Activated naive CD4-positive, alpha-beta T cell treated with anti-CD3 and anti-CD28 coated beads, Interleukin-2, amount 50 U/mL, for 72 hours (primary cell): ENCODE data around the gene PPARG. TPM values are rescaled to one million over a fixed set of nuclear protein-coding genes. Genes with fewer than 3 reads are reported as not detected.
"Not testable (repeated sequence)": the region's sequence is repeated elsewhere in the genome, so short reads cannot be mapped to it uniquely, and the experiment has no call there.

ENCODE experiments used
- ATAC-seq, 2 donors: fragments of 150-1000 bp; cut with Tn5 transposase; 2 replicates each; pipeline ENCODE4 v1.10.0; 2021; ENCODE audit warnings: mild to moderate bottlenecking in 2 of 2, moderate library complexity in 2 of 2
- DNase-seq, 2 donors: peaks; one replicate each; pipeline ENCODE4 v3.0.0; 2021 to 2022; ENCODE audit warnings: low spot score in 2 of 2
- H3K27ac Mint-ChIP-seq, 2 donors: one replicate each; pipeline ENCODE4 v1.8.0; 2022; ENCODE audit warnings: mild to moderate bottlenecking in 2 of 2, mixed read lengths in 2 of 2
- H3K36me3 Mint-ChIP-seq, 2 donors: one replicate each; pipeline ENCODE4 v1.8.0; 2022; ENCODE audit warnings: mixed read lengths in 2 of 2
- H3K9me3 Mint-ChIP-seq, 2 donors: one replicate each; pipeline ENCODE4 v1.8.0; 2022; ENCODE audit warnings: mixed read lengths in 2 of 2
- total RNA-seq, 2 donors: library from RNA; stranded (reverse); gene quantifications; one replicate each; pipeline ENCODE4 v1.2.3, GENCODE V29; 2022

The PPARG gene
- total RNA-seq, 2 donors from 2014 or later: 0.14 TPM; not detected in 1

- DNase-seq (no peak), ATAC-seq (no peak)
- no peak overlapping the region for H3K27ac Mint-ChIP-seq
- H3K9me3 Mint-ChIP-seq: no peaks in the 10 kb centered on the region
- no peaks in the 10 kb centered on the region for H3K36me3 Mint-ChIP-seq
Measured at GRCh38 chr3:12273045-12273695, 15.7 kb upstream of the PPARG start.

GRCh38 chr3:12275974-12276650, 12.8 kb upstream of the PPARG start:
- DNase-seq (no peak), ATAC-seq (no peak)
- H3K9me3 Mint-ChIP-seq: no peaks in the 10 kb centered on the region
- H3K36me3 Mint-ChIP-seq: no peaks in the 10 kb centered on the region
- H3K27ac Mint-ChIP-seq: no peak overlapping the region

- DNase-seq, H3K9me3 Mint-ChIP-seq, H3K36me3 Mint-ChIP-seq, ATAC-seq, H3K27ac Mint-ChIP-seq: not testable (repeated sequence)
Measured at GRCh38 chr3:12276827-12277226, 12.0 kb upstream of the PPARG start.

GRCh38 chr3:12278566-12278965, 10.3 kb upstream of the PPARG start:
- DNase-seq: no peak
- H3K27ac Mint-ChIP-seq: no peak overlapping the region
- no peak for ATAC-seq
- H3K9me3 Mint-ChIP-seq: no peaks in the 10 kb centered on the region
- H3K36me3 Mint-ChIP-seq: no peaks in the 10 kb centered on the region

GRCh38 chr3:12279591-12280326, 9.1 kb upstream of the PPARG start:
- H3K36me3 Mint-ChIP-seq: no peaks in the 10 kb centered on the region
- H3K9me3 Mint-ChIP-seq: no peaks in the 10 kb centered on the region
- H3K27ac Mint-ChIP-seq: no peak overlapping the region
- DNase-seq: no peak
- no peak for ATAC-seq

GRCh38 chr3:12280357-12280806, 8.5 kb upstream of the PPARG start:
- no peaks in the 10 kb centered on the region for H3K9me3 Mint-ChIP-seq
- no peaks in the 10 kb centered on the region for H3K36me3 Mint-ChIP-seq
- no peak overlapping the region for H3K27ac Mint-ChIP-seq
- ATAC-seq (no peak), DNase-seq (no peak)

GRCh38 chr3:12284591-12284990, 4.3 kb upstream of the PPARG start:
- no peaks in the 10 kb centered on the region for H3K36me3 Mint-ChIP-seq
- H3K27ac Mint-ChIP-seq: no peak overlapping the region
- H3K9me3 Mint-ChIP-seq: no peaks in the 10 kb centered on the region
- ATAC-seq: no peak
- no peak for DNase-seq

- DNase-seq: no peak
- Mint-ChIP-seq H3K27ac (no peak overlapping the region), H3K36me3 (no peaks in the 10 kb centered on the region), H3K9me3 (no peaks in the 10 kb centered on the region)
- ATAC-seq: no peak
Measured at GRCh38 chr3:12285003-12285555, 3.8 kb upstream of the PPARG start.

GRCh38 chr3:12285779-12286178, 3.1 kb upstream of the PPARG start:
- not testable (repeated sequence) for H3K36me3 Mint-ChIP-seq, ATAC-seq, H3K9me3 Mint-ChIP-seq, DNase-seq, H3K27ac Mint-ChIP-seq

- Mint-ChIP-seq H3K36me3 (no peaks in the 10 kb centered on the region), H3K27ac (no peak overlapping the region), H3K9me3 (no peaks in the 10 kb centered on the region)
- DNase-seq: no peak
- no peak for ATAC-seq
Measured at GRCh38 chr3:12286504-12286903, 2.4 kb upstream of the PPARG start.

- no peak overlapping the region for H3K27ac Mint-ChIP-seq
- no peaks in the 10 kb centered on the region for H3K9me3 Mint-ChIP-seq
- DNase-seq (peak in 1 of 2 donors; percentile 7), ATAC-seq (no peak)
- H3K36me3 Mint-ChIP-seq: no peaks in the 10 kb centered on the region
Measured at GRCh38 chr3:12286927-12287726, 1.7 kb upstream of the PPARG start.

- ATAC-seq: peak in 1 of 2 donors; percentile 57
- DNase-seq: peak in 1 of 2 donors; percentile 12
- H3K36me3 Mint-ChIP-seq: no peaks in the 10 kb centered on the region
- H3K27ac Mint-ChIP-seq: no peak overlapping the region
- H3K9me3 Mint-ChIP-seq: no peaks in the 10 kb centered on the region
Measured at GRCh38 chr3:12287727-12288181, 1.1 kb upstream of the PPARG start.

- no peaks in the 10 kb centered on the region for H3K36me3 Mint-ChIP-seq
- ATAC-seq (no peak), DNase-seq (no peak)
- no peak overlapping the region for H3K27ac Mint-ChIP-seq
- no peaks in the 10 kb centered on the region for H3K9me3 Mint-ChIP-seq
Measured at GRCh38 chr3:12289524-12289923, 654 bp downstream of the PPARG start.

- no peaks in the 10 kb centered on the region for H3K36me3 Mint-ChIP-seq
- H3K27ac Mint-ChIP-seq: no peak overlapping the region
- ATAC-seq (no peak), DNase-seq (no peak)
- H3K9me3 Mint-ChIP-seq: no peaks in the 10 kb centered on the region
Measured at GRCh38 chr3:12292770-12293169, 3.9 kb downstream of the PPARG start.

GRCh38 chr3:12294885-12295580, 6.2 kb downstream of the PPARG start:
- ATAC-seq (no peak), DNase-seq (no peak)
- H3K9me3 Mint-ChIP-seq: no peaks in the 10 kb centered on the region
- H3K36me3 Mint-ChIP-seq: no peaks in the 10 kb centered on the region
- H3K27ac Mint-ChIP-seq: no peak overlapping the region

- DNase-seq: no peak
- no peak for ATAC-seq
- Mint-ChIP-seq H3K9me3 (no peaks in the 10 kb centered on the region), H3K36me3 (no peaks in the 10 kb centered on the region), H3K27ac (no peak overlapping the region)
Measured at GRCh38 chr3:12296511-12296910, 7.6 kb downstream of the PPARG start.
